MCF 10A (cell line): ENCODE data around the gene BCHE. TPM values are rescaled to one million over a fixed set of nuclear protein-coding genes. Genes with fewer than 3 reads are reported as not detected.

ENCODE experiments used
- BruUV-seq: library from RNA; stranded (reverse); fragments of 400-500 nt; replicated peaks from 2 replicates; lab custom pipeline; 2021; lab: Mats Ljungman, UMichigan
- CTCF ChIA-PET: fragments of 300-600 bp; sonication (Branson Sonifier 250); formaldehyde crosslinking; extraction: SDS; loops from one replicate; lab custom pipeline; 2021; ENCODE audit warnings: antibody characterized with exemption, inconsistent platforms; lab: Yijun Ruan, JAX
- POLR2A ChIA-PET: fragments of 300-600, 350-650 bp; sonication (Branson Sonifier 250); formaldehyde crosslinking; extraction: SDS; loops from one replicate; lab custom pipeline; 2020; ENCODE audit warnings: antibody characterized with exemption, inconsistent platforms; lab: Yijun Ruan, JAX
- DNase-seq: peaks from one replicate; pipeline ENCODE4 v3.0.0-alpha.2; 2018; ENCODE audit not compliant: unreplicated experiment
- H3K27ac Mint-ChIP-seq: one replicate; pipeline ENCODE4 v1.8.0; 2022; ENCODE audit warnings: mild to moderate bottlenecking, low read depth, mixed read lengths; ENCODE audit not compliant: unreplicated experiment
- H3K27me3 Mint-ChIP-seq: one replicate; pipeline ENCODE4 v1.8.0; 2022; ENCODE audit warnings: mixed read lengths; ENCODE audit not compliant: insufficient read depth, unreplicated experiment
- H3K36me3 Mint-ChIP-seq: one replicate; pipeline ENCODE4 v1.8.0; 2022; ENCODE audit warnings: mild to moderate bottlenecking, moderate library complexity, mixed read lengths; ENCODE audit not compliant: insufficient read depth, unreplicated experiment
- H3K4me1 Mint-ChIP-seq: one replicate; pipeline ENCODE4 v1.8.0; 2022; ENCODE audit warnings: mixed read lengths; ENCODE audit not compliant: insufficient read depth, unreplicated experiment
- H3K4me3 Mint-ChIP-seq: one replicate; pipeline ENCODE4 v1.8.0; 2022; ENCODE audit warnings: mild to moderate bottlenecking, moderate library complexity, mixed read lengths; ENCODE audit not compliant: unreplicated experiment
- H3K9me3 Mint-ChIP-seq: one replicate; pipeline ENCODE4 v1.8.0; 2022; ENCODE audit warnings: mixed read lengths; ENCODE audit not compliant: unreplicated experiment
- CTCF ChIP-seq: fragments of 200-600 bp; IDR thresholded peaks from one replicate; pipeline ENCODE4 v1.8.0; 2022; ENCODE audit warnings: antibody characterized with exemption, mild to moderate bottlenecking; ENCODE audit not compliant: unreplicated experiment
- intact Hi-C: fragments of 100-400 bp; cut with micrococcal nuclease; formaldehyde crosslinking; loops from 2 replicates; pipeline ENCODE4 v1.14.1; 2022
- total RNA-seq: library from RNA; stranded (reverse); gene quantifications from 2 replicates; pipeline ENCODE4 v1.2.3, GENCODE V29; 2022

Gene BCHE
- total RNA-seq, 1 experiment from 2014 or later: not detected

GRCh38 chr3:165797551-165797950, 39.7 kb downstream of the BCHE start:
- POLR2A ChIA-PET: no interaction called here

GRCh38 chr3:165796701-165797100, 40.5 kb downstream of the BCHE start:
- no peak for TF ChIP-seq CTCF
- DNase-seq: no peak
- no TSS peak for BruUV-seq
- ChIA-PET POLR2A (no interaction called here), CTCF (no interaction called here)
- no peak overlapping the region for H3K4me3 Mint-ChIP-seq
- intact Hi-C loops: no loop called here
- H3K9me3 Mint-ChIP-seq: peaks cover under 1% of the 10 kb centered on the region
- no peak overlapping the region for H3K27ac Mint-ChIP-seq
- H3K27me3 Mint-ChIP-seq: no peaks in the 10 kb centered on the region
- H3K36me3 Mint-ChIP-seq: no peaks in the 10 kb centered on the region
- H3K4me1 Mint-ChIP-seq: no peaks in the 10 kb centered on the region

More at GRCh38 chr3:165797551-165797950, 39.7 kb downstream of the BCHE start:
- Mint-ChIP-seq H3K27me3 (no peaks in the 10 kb centered on the region), H3K27ac (no peak overlapping the region), H3K9me3 (no peaks in the 10 kb centered on the region), H3K4me3 (no peak overlapping the region), H3K4me1 (no peaks in the 10 kb centered on the region), H3K36me3 (no peaks in the 10 kb centered on the region)
- DNase-seq: no peak
- BruUV-seq: no TSS peak
- no peak for TF ChIP-seq CTCF
- intact Hi-C loops: no loop called here
- CTCF ChIA-PET: interaction anchor here (0.6 kb wide), 1 partner anchor 539 kb away, joined by 3 read pairs; no protein-coding TSS in a partner anchor

- H3K9me3 Mint-ChIP-seq: peaks cover 15% of the 10 kb centered on the region
- DNase-seq: no peak
- CTCF ChIA-PET: interaction anchor here (0.6 to 0.9 kb wide), 2 partner anchors 66 to 68 kb away, joined by 4 read pairs; no protein-coding TSS in a partner anchor
- H3K4me3 Mint-ChIP-seq: no peak overlapping the region
- no TSS peak for BruUV-seq
- no peak for TF ChIP-seq CTCF
- no peaks in the 10 kb centered on the region for H3K27me3 Mint-ChIP-seq
- intact Hi-C loops: no loop called here
- H3K4me1 Mint-ChIP-seq: no peaks in the 10 kb centered on the region
- POLR2A ChIA-PET: interaction anchor here (0.6 kb wide), 1 partner anchor 22 kb away, joined by 4 read pairs; no protein-coding TSS in a partner anchor
- no peaks in the 10 kb centered on the region for H3K36me3 Mint-ChIP-seq
- H3K27ac Mint-ChIP-seq: no peak overlapping the region
Observed at GRCh38 chr3:165788531-165788930, 48.7 kb downstream of the BCHE start.

- ChIA-PET CTCF (no interaction called here), POLR2A (no interaction called here)
- H3K4me3 Mint-ChIP-seq: no peak overlapping the region
- no peak for DNase-seq
- intact Hi-C loops: no loop called here
- no peaks in the 10 kb centered on the region for H3K36me3 Mint-ChIP-seq
- H3K27me3 Mint-ChIP-seq: no peaks in the 10 kb centered on the region
- no TSS peak for BruUV-seq
- no peak overlapping the region for H3K27ac Mint-ChIP-seq
- no peak for TF ChIP-seq CTCF
- no peaks in the 10 kb centered on the region for H3K4me1 Mint-ChIP-seq
- peaks cover 8% of the 10 kb centered on the region for H3K9me3 Mint-ChIP-seq
Observed at GRCh38 chr3:165786013-165786412, 51.2 kb downstream of the BCHE start.
